H1 (cell line): ENCODE data around the gene ADCY6. TPM values are rescaled to one million over a fixed set of nuclear protein-coding genes. Genes with fewer than 3 reads are reported as not detected.

Source experiments
- CTCF ChIA-PET: fragments of 300-600 bp; sonication (Branson Sonifier 250); formaldehyde crosslinking; loops from one replicate; lab custom pipeline; 2021; ENCODE audit not compliant: partially characterized antibody; lab: Charles Lee
- POLR2A ChIA-PET: fragments of 300-600 bp; sonication (Branson Sonifier 250); formaldehyde crosslinking; loops from one replicate; lab custom pipeline; 2021; ENCODE audit warnings: inconsistent platforms; ENCODE audit not compliant: partially characterized antibody; lab: Charles Lee
- DNase-seq, 2 experiments: peaks; one replicate each; pipeline versions ENCODE4 v3.0.0 to v3.0.0-alpha.2; 2010 to 2022; ENCODE audit warnings: low spot score in 2 of 2, low read depth in 1 of 2, mixed read lengths in 1 of 2
- FAIRE-seq: peaks from 2 replicates; lab custom pipeline; 2011; peaks lifted over from hg19 to GRCh38; lab: Jason Lieb, UNC
- H2AFZ ChIP-seq: 2 replicates; pipeline ENCODE4 v1.8.1; 2012; ENCODE audit warnings: low read length, inconsistent platforms
- H2AK5ac ChIP-seq: 2 replicates; pipeline ENCODE4 v1.6.1; 2013; ENCODE audit warnings: low read depth, low read length
- H2BK120ac ChIP-seq: replicated peaks from 2 replicates; pipeline ENCODE3; 2013; ENCODE audit warnings: low read depth, low read length, inconsistent platforms
- H2BK12ac ChIP-seq: 2 replicates; pipeline ENCODE4 v1.6.1; 2013; ENCODE audit warnings: low read depth, low read length
- H2BK15ac ChIP-seq: 2 replicates; pipeline ENCODE4 v1.6.1; 2013; ENCODE audit warnings: low read length
- H2BK20ac ChIP-seq: 2 replicates; pipeline ENCODE4 v1.6.1; 2013; ENCODE audit warnings: low read length
- H2BK5ac ChIP-seq: 2 replicates; pipeline ENCODE4 v1.6.1; 2013; ENCODE audit warnings: low read depth, low read length
- H3K14ac ChIP-seq: 2 replicates; pipeline ENCODE4 v1.6.1; 2013; ENCODE audit warnings: inconsistent platforms; ENCODE audit not compliant: insufficient read length
- H3K18ac ChIP-seq: 2 replicates; pipeline ENCODE4 v1.6.1; 2013; ENCODE audit warnings: low read length; ENCODE audit errors: extremely low read depth
- H3K23ac ChIP-seq: 2 replicates; pipeline ENCODE4 v1.6.1; 2013; ENCODE audit warnings: inconsistent platforms; ENCODE audit not compliant: insufficient read length
- H3K23me2 ChIP-seq: 2 replicates; pipeline ENCODE4 v1.6.1; 2013; ENCODE audit warnings: low read depth, low read length
- H3K27ac ChIP-seq: 2 replicates; pipeline ENCODE4 v1.6.1; 2011; ENCODE audit warnings: low read depth, low read length, inconsistent platforms
- H3K27me3 ChIP-seq, 4 experiments: replicated peaks in 1 of 4; 1 replicate in 1 of 4; 2 replicates in 3 of 4; pipeline versions ENCODE4 v1.6.1 to v1.8.1; 2011 to 2013; ENCODE audit warnings: low read length in 3 of 4, mild to moderate bottlenecking in 3 of 4, inconsistent platforms in 2 of 4, mixed read lengths in 2 of 4, moderate library complexity in 1 of 4; ENCODE audit not compliant: control insufficient read depth in 3 of 4, insufficient read depth in 3 of 4; ENCODE audit errors: extremely low read depth in 1 of 4
- H3K36me3 ChIP-seq, 4 experiments: 2 replicates each; pipeline versions ENCODE4 v1.6.1 to v1.8.1; 2011 to 2013; ENCODE audit warnings: mild to moderate bottlenecking in 4 of 4, low read length in 3 of 4, moderate library complexity in 2 of 4, control low read depth in 1 of 4, inconsistent platforms in 1 of 4; ENCODE audit not compliant: insufficient read depth in 4 of 4, control insufficient read depth in 2 of 4
- H3K4ac ChIP-seq: replicated peaks from 2 replicates; pipeline ENCODE3; 2013; ENCODE audit warnings: low read length, low read depth, mixed read lengths, inconsistent platforms; ENCODE audit not compliant: insufficient read length
- H3K4me1 ChIP-seq, 4 experiments: replicated peaks in 1 of 4; 1 replicate in 1 of 4; 2 replicates in 3 of 4; pipeline versions ENCODE4 v1.6.1 to v1.8.1; 2011 to 2013; ENCODE audit warnings: low read length in 3 of 4, inconsistent platforms in 2 of 4, mixed read lengths in 1 of 4; ENCODE audit not compliant: insufficient read depth in 4 of 4, control insufficient read depth in 3 of 4
- H3K4me2 ChIP-seq, 2 experiments: 2 replicates each; pipeline versions ENCODE4 v1.6.1 to v1.8.1; 2011 to 2013; ENCODE audit warnings: low read depth in 2 of 2, low read length in 2 of 2, control low read depth in 1 of 2, inconsistent platforms in 1 of 2, mild to moderate bottlenecking in 1 of 2; ENCODE audit not compliant: insufficient read depth in 1 of 2
- H3K4me3 ChIP-seq, 4 experiments: fragments of 200-600, 300-600 bp in 1 of 4; sonication (generic), shearing (Covaris generic), sonication (Bioruptor Twin) in 1 of 4; 2 replicates each; pipeline versions ENCODE4 v1.5.1 to v1.8.1; 2011 to 2016; ENCODE audit warnings: low read length in 4 of 4, low read depth in 3 of 4, control low read depth in 2 of 4, inconsistent platforms in 2 of 4, mild to moderate bottlenecking in 2 of 4, mixed read lengths in 1 of 4, moderate library complexity in 1 of 4; ENCODE audit not compliant: insufficient read depth in 2 of 4; ENCODE audit errors: extremely low read depth in 1 of 4
- H3K56ac ChIP-seq: replicated peaks from 2 replicates; pipeline ENCODE3; 2013; ENCODE audit warnings: low read depth, mild to moderate bottlenecking, mixed read lengths, low read length, inconsistent platforms; ENCODE audit not compliant: insufficient read length
- H3K79me1 ChIP-seq: 2 replicates; pipeline ENCODE4 v1.6.1; 2013; ENCODE audit warnings: low read depth, low read length, control low read depth
- H3K79me2 ChIP-seq, 2 experiments: 2 replicates each; pipeline versions ENCODE4 v1.6.1 to v1.8.1; 2012 to 2013; ENCODE audit warnings: low read length in 2 of 2, mild to moderate bottlenecking in 2 of 2, inconsistent platforms in 1 of 2; ENCODE audit not compliant: insufficient read depth in 2 of 2, control insufficient read depth in 1 of 2
- H3K9ac ChIP-seq, 4 experiments: replicated peaks in 1 of 4; 1 replicate in 1 of 4; 2 replicates in 3 of 4; pipeline versions ENCODE4 v1.6.1 to v1.8.1; 2011 to 2013; ENCODE audit warnings: low read depth in 3 of 4, low read length in 3 of 4, control low read depth in 2 of 4, mild to moderate bottlenecking in 2 of 4, moderate library complexity in 2 of 4, inconsistent platforms in 1 of 4; ENCODE audit errors: extremely low read depth in 1 of 4
- H3K9me3 ChIP-seq, 2 experiments: 2 replicates each; pipeline versions ENCODE4 v1.6.1 to v1.8.1; 2012 to 2013; ENCODE audit warnings: mild to moderate bottlenecking in 2 of 2, moderate library complexity in 2 of 2, control low read depth in 1 of 2, inconsistent platforms in 1 of 2, low read depth in 1 of 2, low read length in 1 of 2, mixed read lengths in 1 of 2; ENCODE audit not compliant: insufficient read depth in 2 of 2
- H4K20me1 ChIP-seq, 2 experiments: replicated peaks in 1 of 2; 2 replicates each; pipeline versions ENCODE3 to v1.8.1; 2011 to 2013; ENCODE audit warnings: inconsistent platforms in 2 of 2, low read length in 2 of 2, mild to moderate bottlenecking in 1 of 2; ENCODE audit not compliant: insufficient read depth in 2 of 2, control insufficient read depth in 1 of 2
- H4K5ac ChIP-seq: 2 replicates; pipeline ENCODE4 v1.6.1; 2013; ENCODE audit warnings: low read length, low read depth, mixed read lengths, inconsistent platforms; ENCODE audit not compliant: insufficient read length
- H4K8ac ChIP-seq: 2 replicates; pipeline ENCODE4 v1.8.0; 2013; ENCODE audit warnings: mild to moderate bottlenecking, moderate library complexity, low read length, inconsistent platforms; ENCODE audit not compliant: insufficient read depth; ENCODE audit errors: extremely low read depth
- H4K91ac ChIP-seq: replicated peaks from 2 replicates; pipeline ENCODE3; 2013; ENCODE audit warnings: low read length, mixed read lengths, inconsistent platforms; ENCODE audit not compliant: insufficient read length
- CEBPB ChIP-seq: IDR thresholded peaks from 2 replicates; pipeline ENCODE4 v1.6.1; 2012; ENCODE audit warnings: low read depth, low read length
- EZH2 ChIP-seq: fragments of 200-600 bp; sonication (generic); IDR thresholded peaks from 2 replicates; pipeline ENCODE4 v1.7.1; 2012; ENCODE audit warnings: low read depth, mild to moderate bottlenecking, moderate library complexity, low read length, inconsistent platforms; ENCODE audit not compliant: severe bottlenecking
- KDM4A ChIP-seq: IDR thresholded peaks from one replicate; pipeline ENCODE4 v1.7.1; 2012; ENCODE audit warnings: low read depth, mild to moderate bottlenecking, moderate library complexity, low read length, inconsistent platforms; ENCODE audit not compliant: severe bottlenecking
- MAFK ChIP-seq: IDR thresholded peaks from 2 replicates; pipeline ENCODE4 v1.6.1; 2012; ENCODE audit warnings: low read depth, mild to moderate bottlenecking, improper control_type of control experiment, low read length
- RNF2 ChIP-seq: fragments of 200-900, 300-1000 bp; sonication (generic); IDR thresholded peaks from 2 replicates; pipeline ENCODE4 v1.7.1; 2016; ENCODE audit warnings: borderline replicate concordance, low read depth, mild to moderate bottlenecking, antibody characterized with exemption, low read length; ENCODE audit not compliant: poor library complexity, severe bottlenecking; ENCODE audit errors: missing control alignments
- SIRT6 ChIP-seq: IDR thresholded peaks from one replicate; pipeline ENCODE4 v1.7.1; 2012; ENCODE audit warnings: low read length, inconsistent platforms
- SUZ12 ChIP-seq: fragments of 200-600 bp; sonication (generic); IDR thresholded peaks from 2 replicates; pipeline ENCODE4 v1.6.1; 2012; ENCODE audit warnings: mild to moderate bottlenecking, inconsistent platforms, low read length, moderate library complexity, mixed read lengths
- TEAD4 ChIP-seq: IDR thresholded peaks from 2 replicates; pipeline ENCODE4 v1.6.1; 2012; ENCODE audit warnings: low read depth, low read length, inconsistent platforms, mixed read lengths
- WGBS, 2 experiments: shearing (Covaris generic) in 1 of 2; methylation state at CpG; one replicate each; pipeline versions ENCODE4 v1.1.6 to v1.1.7; 2013 to 2015; ENCODE audit warnings: low lambda C conversion rate in 2 of 2, mixed read lengths in 2 of 2, inconsistent platforms in 1 of 2, low coverage in 1 of 2, missing lambda C conversion rate in 1 of 2; ENCODE audit not compliant: insufficient replicate concordance in 2 of 2, insufficient coverage in 1 of 2, insufficient read length in 1 of 2; ENCODE audit errors: extremely low coverage in 1 of 2, missing lambda C conversion rate in 1 of 2; 5-methylcytosine and 5-hydroxymethylcytosine counted together
- polyA plus RNA-seq, 7 experiments: library from polyadenylated mRNA; depleted of rRNA in 3 of 7; stranded (reverse) in 5 of 7; unstranded in 2 of 7; fragments of >200 nt in 5 of 7; fragments of 200-250 nt in 2 of 7; gene quantifications; 1 replicate in 5 of 7; 2 replicates in 1 of 7; 4 replicates in 1 of 7; pipeline versions ENCODE4 v1.2.1 to v1.2.3, GENCODE V29; 2011 to 2013; ENCODE audit warnings: missing spikeins in 2 of 7, mixed read lengths in 2 of 7
- total RNA-seq: library from RNA; stranded (reverse); fragmentation: NEBNext Ultra II Directional; extraction: Animal tissue kit (Norgen Biotek cat#: 25700); gene quantifications from 2 replicates; pipeline ENCODE4 v1.2.1, GENCODE V29; 2021
- TF ChIP-seq, protein P1 (sequence below): IDR thresholded peaks from 2 replicates; pipeline ENCODE4 v1.6.1; 2012; ENCODE audit warnings: inconsistent platforms
- TF ChIP-seq, protein P2 (sequence below): IDR thresholded peaks from 2 replicates; pipeline ENCODE4 v1.6.1; 2012; ENCODE audit warnings: inconsistent platforms

ADCY6 gene
- total and polyA plus RNA-seq, 2 of the 8 experiments (the other 6 are each of a cell fraction or from before 2014, with no cell fraction given), result 11.7 to 17.5 TPM

DNA sequence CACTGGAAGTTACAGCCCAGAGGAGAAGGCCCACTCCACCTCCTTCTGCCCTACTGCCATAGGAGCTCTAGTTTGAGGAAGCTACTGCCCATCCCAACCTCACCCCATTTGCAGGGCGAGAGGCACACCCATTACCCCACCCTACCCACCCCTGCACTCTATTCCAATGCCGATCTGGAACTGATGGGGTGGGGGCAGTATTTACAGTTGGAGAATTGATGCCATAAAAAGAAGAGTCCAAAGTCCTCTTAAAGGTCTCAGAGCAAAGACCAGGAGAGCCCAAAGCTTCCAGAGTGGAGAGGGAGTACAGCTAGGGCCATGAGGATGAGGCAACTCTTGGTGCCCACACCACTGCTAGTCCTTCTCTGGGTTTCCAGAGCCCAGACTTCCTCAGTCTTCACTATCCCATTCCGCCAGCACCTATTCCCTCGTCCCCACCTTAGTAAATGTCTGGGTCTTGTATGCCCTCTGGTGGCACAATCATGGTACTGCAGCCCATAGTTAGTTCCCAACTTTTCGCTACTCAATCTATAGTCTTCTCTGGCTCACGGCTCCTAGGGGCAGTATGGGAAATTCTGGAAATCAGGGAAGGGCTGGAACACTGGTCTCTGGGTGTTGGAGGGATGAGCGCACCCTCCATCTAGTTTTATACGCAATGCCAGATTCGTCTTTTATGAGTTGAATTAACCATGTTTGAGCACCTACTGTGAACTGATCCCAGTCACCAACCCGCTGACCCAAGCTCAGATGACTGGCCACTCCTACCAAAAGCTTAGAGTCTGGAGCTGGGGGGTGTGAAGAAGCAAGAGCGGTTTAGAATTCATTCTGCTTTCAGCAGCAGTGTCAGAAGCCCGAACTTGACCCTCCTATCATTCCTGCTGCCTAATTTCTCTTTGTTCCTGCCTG lies 6.9 kb upstream of the ADCY6 start:
- Histone ChIP-seq H4K5ac (no peak overlapping the region), H3K27me3 (no peaks in the 10 kb centered on the region), H2BK120ac (no peak overlapping the region), H2BK15ac (no peak overlapping the region), H2AK5ac (no peak overlapping the region), H3K56ac (no peak overlapping the region), H3K4me3 (no peak overlapping the region), H3K18ac (0 out of 2 replicates have a peak overlapping the region, but pooled peaks have one; percentile 26), H3K9me3 (no peaks in the 10 kb centered on the region), H3K27ac (no peak overlapping the region), H2AFZ (peak overlapping the region; percentile 87; the same call in 1 of the 2 replicates), H3K79me1 (no peaks in the 10 kb centered on the region), H3K36me3 (no peaks in the 10 kb centered on the region), H4K91ac (no peak overlapping the region), H3K4ac (no peak overlapping the region), H4K20me1 (no peaks in the 10 kb centered on the region), H3K23me2 (no peaks in the 10 kb centered on the region), H2BK12ac (no peak overlapping the region; the same call in 1 of the 2 replicates), H4K8ac (no peak overlapping the region), H3K4me2 (0 out of 4 replicates have a peak overlapping the region, but pooled peaks of 1 of the 2 experiments have one; percentile 7), H2BK20ac (no peak overlapping the region), H3K9ac (no peak overlapping the region), H3K4me1 (no peaks in the 10 kb centered on the region), H3K79me2 (no peaks in the 10 kb centered on the region), H3K23ac (no peak overlapping the region), H3K14ac (no peak overlapping the region), H2BK5ac (no peak overlapping the region)
- POLR2A ChIA-PET, result interaction anchor here (0.7 to 2.1 kb wide), 6 partner anchors 17 to 113 kb away, joined by 3 to 4 read pairs (median 3); partner anchors contain the start of gene KANSL2
- CTCF ChIA-PET, result interaction anchor here (0.5 to 11.1 kb wide), 39 partner anchors 10 to 640 kb away, joined by 3 to 205 read pairs (median 4); no protein-coding TSS in a partner anchor
- WGBS, 2 experiments, result 27% methylated on average over 12 of the region's 12 CpGs; no CpG with 5 or more reads in 1 of the 2 experiments
- DNase-seq, result peak in 1 of 2 experiments; percentile 90
- FAIRE-seq, result peak; percentile 93
- TF ChIP-seq CEBPB, result peak; percentile 47; the same call in 1 of the 2 replicates
- no peak for TF ChIP-seq SIRT6
- TF ChIP-seq EZH2, result no peak
- TF ChIP-seq, protein P1, sequence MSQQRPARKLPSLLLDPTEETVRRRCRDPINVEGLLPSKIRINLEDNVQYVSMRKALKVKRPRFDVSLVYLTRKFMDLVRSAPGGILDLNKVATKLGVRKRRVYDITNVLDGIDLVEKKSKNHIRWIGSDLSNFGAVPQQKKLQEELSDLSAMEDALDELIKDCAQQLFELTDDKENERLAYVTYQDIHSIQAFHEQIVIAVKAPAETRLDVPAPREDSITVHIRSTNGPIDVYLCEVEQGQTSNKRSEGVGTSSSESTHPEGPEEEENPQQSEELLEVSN, result no peak
- no peak for TF ChIP-seq MAFK
- no peak for TF ChIP-seq KDM4A
- TF ChIP-seq SUZ12, result no peak
- TF ChIP-seq TEAD4, result peak; percentile 42; the same call in 1 of the 2 replicates
- no peak for TF ChIP-seq RNF2
- TF ChIP-seq, protein P2, sequence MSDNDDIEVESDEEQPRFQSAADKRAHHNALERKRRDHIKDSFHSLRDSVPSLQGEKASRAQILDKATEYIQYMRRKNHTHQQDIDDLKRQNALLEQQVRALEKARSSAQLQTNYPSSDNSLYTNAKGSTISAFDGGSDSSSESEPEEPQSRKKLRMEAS, result no peak
